Chondrocyte (in vitro differentiated cells): ENCODE data around the gene ZNRF2. TPM values are rescaled to one million over a fixed set of nuclear protein-coding genes. Genes with fewer than 3 reads are reported as not detected.
A peak's percentile ranks its signal among the peaks of the same experiment; 100 is the strongest.

Source experiments
- DNase-seq: peaks from one replicate; pipeline ENCODE4 v3.0.0; 2021; ENCODE audit warnings: mixed read lengths, low spot score
- H3K27ac Mint-ChIP-seq: one replicate; pipeline ENCODE4 v1.8.0; 2021; ENCODE audit warnings: mild to moderate bottlenecking, moderate library complexity, mixed read lengths; ENCODE audit not compliant: unreplicated experiment
- H3K27me3 Mint-ChIP-seq: 2 replicates; pipeline ENCODE4 v1.8.0; 2021; ENCODE audit warnings: low read depth, mixed read lengths
- H3K36me3 Mint-ChIP-seq: 2 replicates; pipeline ENCODE4 v1.8.0; 2021; ENCODE audit warnings: low read depth, mixed read lengths
- H3K4me1 Mint-ChIP-seq: 2 replicates; pipeline ENCODE4 v1.8.0; 2021; ENCODE audit warnings: low read depth, mild to moderate bottlenecking, mixed read lengths
- H3K4me3 Mint-ChIP-seq: one replicate; pipeline ENCODE4 v1.8.0; 2021; ENCODE audit warnings: mild to moderate bottlenecking, moderate library complexity, mixed read lengths; ENCODE audit not compliant: unreplicated experiment
- H3K9me3 Mint-ChIP-seq: 2 replicates; pipeline ENCODE4 v1.8.0; 2021; ENCODE audit warnings: low read depth, mixed read lengths
- CTCF ChIP-seq: fragments of 200-600 bp; sonication (generic); IDR thresholded peaks from 2 replicates; pipeline ENCODE4 v1.5.0; 2021; ENCODE audit warnings: antibody characterized with exemption, mild to moderate bottlenecking, moderate library complexity
- total RNA-seq: library from RNA; stranded (reverse); gene quantifications from 3 replicates; pipeline ENCODE4 v1.2.1, GENCODE V29; 2021

The ZNRF2 gene
- total RNA-seq, 1 donor from 2014 or later: 5.3 TPM

- peaks cover 8% of the 10 kb centered on the region for H3K9me3 Mint-ChIP-seq
- no peak for DNase-seq
- no peaks in the 10 kb centered on the region for H3K36me3 Mint-ChIP-seq
- no peaks in the 10 kb centered on the region for H3K27me3 Mint-ChIP-seq
- TF ChIP-seq CTCF: no peak
- H3K4me1 Mint-ChIP-seq: peaks cover 22% of the 10 kb centered on the region
- no peak overlapping the region for H3K4me3 Mint-ChIP-seq
- H3K27ac Mint-ChIP-seq: no peak overlapping the region
Observed at GRCh38 chr7:30332549-30332948, 48.2 kb downstream of the ZNRF2 start.

- Mint-ChIP-seq H3K4me1 (peaks cover 13% of the 10 kb centered on the region), H3K4me3 (no peak overlapping the region), H3K36me3 (peaks cover 5% of the 10 kb centered on the region), H3K27me3 (no peaks in the 10 kb centered on the region), H3K27ac (no peak overlapping the region), H3K9me3 (peaks cover 9% of the 10 kb centered on the region)
- no peak for TF ChIP-seq CTCF
- DNase-seq: no peak
Observed at GRCh38 chr7:30335763-30336487, 51.5 kb downstream of the ZNRF2 start.

- Mint-ChIP-seq H3K4me1 (peaks cover 25% of the 10 kb centered on the region), H3K27me3 (no peaks in the 10 kb centered on the region), H3K4me3 (no peak overlapping the region), H3K9me3 (peaks cover 17% of the 10 kb centered on the region), H3K27ac (no peak overlapping the region), H3K36me3 (peaks cover 16% of the 10 kb centered on the region)
- TF ChIP-seq CTCF: no peak
- DNase-seq: no peak
Observed at GRCh38 chr7:30344513-30344912, 60.1 kb downstream of the ZNRF2 start.

- Mint-ChIP-seq H3K27ac (peak overlapping the region; percentile 52), H3K36me3 (no peaks in the 10 kb centered on the region), H3K4me3 (no peak overlapping the region), H3K9me3 (no peaks in the 10 kb centered on the region), H3K4me1 (peaks cover 25% of the 10 kb centered on the region), H3K27me3 (no peaks in the 10 kb centered on the region)
- TF ChIP-seq CTCF: no peak
- DNase-seq: no peak
Observed at GRCh38 chr7:30347226-30348082, 63.1 kb downstream of the ZNRF2 start.

GRCh38 chr7:30348083-30348560, 63.7 kb downstream of the ZNRF2 start:
- DNase-seq: no peak
- H3K4me1 Mint-ChIP-seq: peaks cover 25% of the 10 kb centered on the region
- peak overlapping the region; percentile 52 for H3K27ac Mint-ChIP-seq
- no peak overlapping the region for H3K4me3 Mint-ChIP-seq
- no peak for TF ChIP-seq CTCF
- H3K27me3 Mint-ChIP-seq: no peaks in the 10 kb centered on the region
- no peaks in the 10 kb centered on the region for H3K36me3 Mint-ChIP-seq
- H3K9me3 Mint-ChIP-seq: no peaks in the 10 kb centered on the region
